ENCODE measurements around the gene PRSS37. TPM values are rescaled to one million over a fixed set of nuclear protein-coding genes. Genes with fewer than 3 reads are reported as not detected.

The PRSS37 gene
- total and polyA plus RNA-seq, 2 of the 8 experiments (the other 6 are each of a cell fraction or from before 2014, with no cell fraction given), result not detected

DNA sequence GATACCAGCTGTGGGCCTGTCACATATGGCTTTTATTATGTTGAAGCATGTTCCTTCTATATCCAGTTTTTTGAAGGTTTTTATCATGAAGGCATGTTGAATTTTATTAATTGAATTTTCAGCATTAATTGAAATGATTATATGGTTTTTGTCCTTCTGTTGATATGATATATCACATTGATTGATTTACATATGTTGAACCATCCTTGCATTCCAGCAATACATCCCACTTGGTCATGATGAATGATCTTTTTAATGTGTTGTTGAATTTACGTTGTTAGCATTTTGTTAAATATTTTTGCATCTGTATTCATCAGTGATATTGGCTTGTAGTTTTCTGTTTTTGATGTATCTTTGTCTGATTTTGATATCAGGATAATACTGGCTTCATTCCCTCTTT is 21.2 kb downstream of the PRSS37 start (continued):
- TF ChIP-seq, protein P1, sequence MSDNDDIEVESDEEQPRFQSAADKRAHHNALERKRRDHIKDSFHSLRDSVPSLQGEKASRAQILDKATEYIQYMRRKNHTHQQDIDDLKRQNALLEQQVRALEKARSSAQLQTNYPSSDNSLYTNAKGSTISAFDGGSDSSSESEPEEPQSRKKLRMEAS (IDR thresholded peaks at IDR 0.05), result no peak
- TF ChIP-seq RAD21 (IDR thresholded peaks at IDR 0.05 in 1 of 2, conservative IDR thresholded peaks at IDR 0.05 in 1 of 2; ENCODE audit: low read depth in 2 of 2, low read length in 2 of 2), result no peak
